Ramos (cell line): Measurements from ENCODE around the gene DHCR24.
"Not testable (repeated sequence)": the region's sequence is repeated elsewhere in the genome, so short reads cannot be mapped to it uniquely, and the experiment has no call there.

ENCODE experiments used
- in situ Hi-C: fragments of 300-500 bp; cut with MboI; formaldehyde crosslinking; loops from one replicate; pipeline ENCODE4 v1.14.3; 2022; ENCODE audit warnings: low sequenced_read_pairs; ENCODE audit not compliant: unreplicated experiment

The DHCR24 gene

DNA sequence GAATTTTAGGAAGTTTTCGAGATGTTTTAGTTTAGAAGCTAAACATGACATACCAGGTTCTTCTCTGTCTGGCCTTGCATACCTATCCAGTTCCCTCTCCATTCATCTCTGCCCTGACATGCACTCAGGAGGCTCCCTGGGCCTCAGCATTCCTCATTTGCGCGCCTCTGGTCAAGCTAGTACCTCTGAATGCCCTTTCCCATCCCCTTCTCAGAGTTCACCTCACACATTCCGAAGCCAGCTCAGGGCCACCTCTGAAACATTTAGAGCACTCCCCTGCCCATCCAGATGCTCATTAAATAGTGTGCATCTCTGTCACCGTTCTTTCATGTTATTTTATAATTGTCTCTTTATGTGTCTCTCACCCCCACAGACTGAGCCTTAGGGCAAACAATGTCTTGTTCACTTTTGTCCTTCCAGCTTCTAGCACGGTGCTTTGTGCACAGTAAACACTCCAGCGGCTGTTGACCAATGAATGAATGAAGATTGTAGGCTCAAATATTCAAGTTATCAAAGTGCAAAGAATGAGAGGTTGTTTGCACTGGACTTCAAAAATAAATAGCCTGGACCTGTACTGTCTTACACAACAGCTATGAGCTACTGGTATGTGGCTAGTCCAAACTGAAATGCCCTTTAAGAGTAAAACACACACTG is 1.2 kb upstream of the DHCR24 start:
- in situ Hi-C loops, result no loop called here

DNA sequence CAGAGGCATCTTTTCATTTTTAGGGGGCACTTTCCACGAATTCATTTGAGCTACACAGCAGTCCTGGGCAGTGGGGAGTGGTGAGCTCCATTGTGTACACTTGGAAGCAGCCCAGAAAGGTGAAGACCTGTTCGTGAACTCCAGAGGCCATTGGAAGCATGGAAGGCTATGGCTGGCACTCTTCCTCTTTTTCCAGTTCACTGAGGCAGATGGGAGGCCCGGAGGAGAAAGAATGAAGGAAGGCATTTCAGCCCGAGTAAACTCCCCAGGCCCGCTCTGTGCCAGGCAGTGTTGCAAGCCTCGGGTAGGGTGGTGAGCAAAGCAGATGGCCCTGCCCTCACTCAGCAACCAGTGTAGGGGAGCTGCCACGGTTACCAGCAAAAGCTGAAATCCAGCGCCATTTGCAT is 673 bp upstream of the DHCR24 start:
- in situ Hi-C loops, result no loop called here

DNA sequence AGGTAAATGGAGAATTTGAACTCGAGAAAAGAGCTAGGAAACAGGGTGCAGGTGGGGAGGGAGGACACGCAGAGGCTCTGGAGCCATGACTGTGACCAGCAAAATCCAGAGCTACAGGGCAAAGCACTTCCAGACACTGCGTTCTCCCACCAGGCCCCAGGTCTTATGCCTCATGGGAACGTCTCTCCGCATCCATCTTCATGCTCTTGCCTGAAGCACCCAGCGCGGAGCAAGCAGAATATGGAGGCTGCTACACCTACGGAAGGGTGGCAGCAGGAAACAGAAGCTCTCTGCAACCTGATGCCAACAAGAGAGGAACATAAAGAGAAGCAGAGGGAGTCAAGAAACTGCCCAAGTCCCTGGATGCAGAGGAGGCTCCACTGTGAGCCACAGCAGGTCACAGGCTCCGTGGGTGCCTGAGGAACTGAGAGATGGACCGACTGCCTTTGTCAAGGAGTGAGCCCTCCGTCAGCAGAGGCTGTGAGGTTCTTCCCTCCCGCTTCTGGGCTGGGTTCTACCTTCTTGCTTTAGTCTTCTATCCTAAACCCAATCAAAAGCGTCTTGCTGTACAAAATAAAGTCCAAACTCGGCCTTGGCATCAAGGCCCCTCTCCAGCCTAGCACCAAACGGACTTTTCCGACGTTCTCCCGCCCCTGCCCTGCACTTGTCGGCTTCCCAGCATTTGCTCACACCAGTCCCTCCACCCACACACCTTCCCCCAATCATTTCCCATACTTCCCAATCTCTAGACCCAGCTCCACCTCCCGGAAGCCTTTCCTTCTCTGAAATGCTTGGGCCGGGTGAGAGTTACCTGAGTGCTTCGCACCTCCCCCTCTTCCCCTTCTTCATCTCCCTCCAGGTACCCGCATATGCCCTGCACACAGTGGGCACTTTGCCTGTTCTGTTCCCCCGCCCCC is 930 bp downstream of the DHCR24 start:
- in situ Hi-C loops, result no loop called here

DNA sequence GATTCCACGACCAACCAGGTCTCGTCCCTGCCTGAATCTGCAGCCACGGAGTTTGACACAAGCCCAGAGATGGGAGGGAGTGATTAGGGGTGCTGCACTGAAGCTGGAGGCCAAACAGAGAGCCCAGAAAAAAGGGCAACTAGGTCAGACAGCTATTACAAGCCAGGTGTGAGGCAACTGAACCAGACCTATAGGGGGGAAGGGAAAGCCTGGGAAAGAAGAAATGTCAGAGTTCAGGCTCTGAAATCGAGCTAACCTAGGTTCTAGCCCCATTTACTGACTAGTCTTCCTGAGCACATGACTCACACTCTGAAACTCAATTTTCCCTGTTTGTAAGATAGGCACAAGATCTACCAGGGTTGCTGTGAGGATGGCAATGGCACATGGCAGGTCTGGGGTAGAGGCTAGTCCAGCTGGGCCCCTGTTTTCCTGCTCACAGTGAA is 1.7 kb downstream of the DHCR24 start:
- in situ Hi-C loops, result no loop called here

DNA sequence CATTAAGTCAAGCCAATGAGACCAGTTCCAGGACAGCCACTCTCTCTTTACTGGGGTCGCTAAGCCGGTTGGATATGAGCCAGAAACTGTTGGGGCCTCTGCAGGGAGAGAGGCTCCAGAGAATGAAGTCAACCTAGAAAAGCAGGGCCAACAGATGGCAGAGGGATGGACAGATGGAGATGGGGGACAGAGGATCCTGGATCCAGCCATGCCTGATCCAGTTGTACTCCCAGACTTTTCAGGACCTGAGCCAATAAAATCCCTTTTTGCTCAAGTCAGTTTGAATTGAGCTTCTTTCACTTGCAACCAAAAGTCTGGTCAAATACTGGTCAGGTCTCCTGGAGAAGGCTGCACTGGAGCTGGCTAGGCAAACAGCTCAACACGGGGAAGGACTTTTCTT is 2.2 kb downstream of the DHCR24 start:
- in situ Hi-C loops, result no loop called here

DNA sequence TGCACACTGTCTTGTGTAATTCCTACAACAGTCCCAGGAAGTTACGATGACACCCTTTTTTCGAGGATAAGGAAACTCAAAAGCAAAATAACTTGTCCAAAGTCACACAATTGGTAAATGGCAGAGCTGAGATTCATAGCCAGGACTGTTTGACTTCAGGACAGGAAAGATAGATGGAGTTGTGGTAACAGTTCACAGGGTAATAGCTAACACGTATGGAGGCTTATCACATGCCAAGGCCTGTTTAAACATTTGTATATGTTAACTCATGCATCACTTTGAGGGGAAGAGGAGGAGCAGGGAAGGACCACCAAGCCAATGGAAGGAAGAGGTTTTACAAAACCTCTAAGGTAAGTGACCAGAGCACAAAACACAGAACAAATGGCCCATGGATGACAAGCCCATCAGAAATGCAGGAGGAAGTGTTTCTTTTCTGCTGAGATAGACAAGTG is 2.8 kb downstream of the DHCR24 start:
- in situ Hi-C loops, result no loop called here

DNA sequence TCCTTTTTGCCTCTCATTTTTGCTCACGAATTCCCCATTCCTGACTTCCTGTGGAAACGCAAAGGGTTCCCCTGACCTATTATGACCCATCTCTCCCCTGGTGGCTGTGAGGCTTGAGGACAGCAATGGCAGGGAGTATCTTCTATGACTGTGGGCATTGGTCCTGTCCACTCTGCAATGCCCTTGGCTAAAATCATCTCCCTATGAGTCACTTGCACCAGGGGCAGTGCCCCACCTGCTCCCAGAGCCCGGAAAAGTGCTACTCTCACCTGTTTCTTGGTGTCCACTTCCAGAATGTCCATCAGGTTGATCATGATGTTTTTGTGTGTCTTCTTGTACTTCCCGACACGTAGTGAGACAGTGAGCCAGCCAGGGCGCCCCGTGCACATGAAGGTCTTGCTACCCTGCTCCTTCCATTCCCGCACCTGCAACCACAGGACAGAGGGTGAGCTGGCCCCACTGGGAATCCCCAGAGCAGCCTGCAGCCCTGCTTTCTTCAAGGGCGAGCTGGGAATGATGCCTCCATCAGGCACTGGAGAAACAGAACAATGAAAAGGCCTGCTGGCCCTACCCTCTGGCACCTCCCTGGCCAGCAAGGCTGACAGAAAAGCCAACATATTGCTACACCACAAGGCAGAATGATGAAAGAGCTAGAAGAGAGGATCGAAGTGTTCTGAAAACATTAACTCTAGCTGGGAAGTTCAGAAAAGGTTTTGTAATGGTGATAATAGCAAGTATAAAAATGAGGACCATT is 3.5 kb downstream of the DHCR24 start:
- in situ Hi-C loops, result no loop called here

DNA sequence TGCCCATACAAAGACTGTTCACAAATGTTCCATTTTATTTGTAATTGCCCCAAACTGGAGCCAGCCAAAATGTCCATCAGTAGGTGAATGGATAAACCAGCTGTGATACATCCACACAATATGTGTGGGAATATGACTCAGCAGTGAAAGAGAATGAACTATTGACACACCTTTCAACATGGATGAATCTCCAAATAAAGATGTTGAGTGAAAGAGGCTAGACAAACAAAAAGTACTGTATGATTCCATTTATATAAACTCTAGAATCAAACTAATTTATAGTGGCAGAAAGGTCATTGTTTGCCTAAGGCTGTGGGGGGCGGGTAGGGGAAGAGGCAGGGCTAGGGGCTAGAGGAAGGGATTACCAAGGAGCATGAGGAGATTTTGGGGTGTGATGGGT is 4.5 kb downstream of the DHCR24 start:
- in situ Hi-C loops, result no loop called here

DNA sequence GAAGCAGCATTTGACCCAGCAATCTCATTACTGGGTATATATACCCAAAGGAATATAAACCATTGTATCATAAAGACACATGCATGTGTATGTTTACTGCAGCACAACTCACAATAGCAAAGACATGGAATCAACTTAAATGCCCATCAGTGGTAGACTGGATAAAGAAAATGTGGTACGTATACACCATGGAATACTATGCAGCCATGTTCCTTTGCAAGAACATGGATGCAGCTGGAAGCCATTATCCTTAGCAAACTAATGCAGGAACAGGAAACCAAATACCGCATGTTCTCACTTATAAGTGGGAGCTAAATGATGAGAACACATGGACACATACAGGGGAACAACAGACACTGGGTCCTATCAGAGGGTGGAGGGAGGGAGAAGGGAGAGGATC is 5.4 kb downstream of the DHCR24 start:
- in situ Hi-C loops, result not testable (repeated sequence)

DNA sequence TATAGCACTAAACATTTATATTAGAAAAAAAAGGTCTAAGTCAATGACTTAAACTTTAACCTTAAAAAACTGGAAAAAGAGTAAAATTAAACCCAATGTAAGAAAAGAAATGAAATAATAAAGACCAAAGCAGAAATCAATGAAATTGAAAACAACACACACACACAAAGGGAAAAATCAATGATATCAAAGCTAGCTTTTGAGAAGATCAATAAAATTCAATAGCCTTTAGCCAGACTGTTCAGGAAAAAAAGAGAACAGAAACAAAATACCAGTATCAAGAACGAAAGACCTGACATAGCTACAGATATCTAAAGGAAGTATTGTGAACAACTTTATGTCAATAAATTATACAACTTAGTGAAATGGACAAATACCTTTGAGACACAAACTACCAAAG is 7.1 kb downstream of the DHCR24 start:
- in situ Hi-C loops, result no loop called here

DNA sequence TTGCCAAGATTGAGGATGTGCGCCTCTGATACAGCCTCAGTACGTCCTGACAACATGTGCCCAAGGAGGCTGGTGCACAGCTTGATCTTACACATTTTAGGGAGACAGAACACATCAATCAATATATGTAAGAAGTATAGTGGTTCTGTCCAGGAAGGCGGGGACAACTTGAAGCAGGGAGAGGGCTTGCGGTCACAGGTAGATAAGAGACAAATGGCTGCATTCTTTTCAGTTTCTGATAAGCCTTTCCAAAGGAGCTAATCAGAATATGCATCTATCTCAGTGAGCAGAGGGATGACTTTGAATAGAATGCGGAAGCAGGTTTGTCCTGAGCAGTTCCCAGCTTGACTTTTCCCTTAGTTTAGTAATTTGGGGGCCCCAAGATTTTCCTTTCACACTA is 10.2 kb downstream of the DHCR24 start:
- in situ Hi-C loops, result no loop called here

DNA sequence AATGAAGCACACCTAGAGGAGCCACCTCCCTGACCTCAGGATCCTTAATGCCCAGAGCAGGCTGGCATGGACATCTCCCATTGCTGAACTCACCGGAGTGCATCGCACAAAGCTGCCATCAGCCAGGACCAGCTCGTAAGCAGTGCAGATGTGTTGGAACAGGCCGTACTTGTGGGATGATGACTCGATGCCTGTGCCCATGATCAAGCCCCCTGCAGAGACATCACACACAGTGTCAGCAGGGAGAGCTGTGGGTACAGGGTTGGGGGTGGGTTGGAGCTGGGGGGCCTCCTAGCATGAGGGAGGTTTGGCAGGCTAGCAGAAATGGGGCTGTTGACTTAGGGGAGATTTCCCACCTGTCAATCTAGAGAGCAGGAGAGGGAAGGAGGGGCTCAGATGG is 12.0 kb downstream of the DHCR24 start:
- in situ Hi-C loops, result no loop called here

DNA sequence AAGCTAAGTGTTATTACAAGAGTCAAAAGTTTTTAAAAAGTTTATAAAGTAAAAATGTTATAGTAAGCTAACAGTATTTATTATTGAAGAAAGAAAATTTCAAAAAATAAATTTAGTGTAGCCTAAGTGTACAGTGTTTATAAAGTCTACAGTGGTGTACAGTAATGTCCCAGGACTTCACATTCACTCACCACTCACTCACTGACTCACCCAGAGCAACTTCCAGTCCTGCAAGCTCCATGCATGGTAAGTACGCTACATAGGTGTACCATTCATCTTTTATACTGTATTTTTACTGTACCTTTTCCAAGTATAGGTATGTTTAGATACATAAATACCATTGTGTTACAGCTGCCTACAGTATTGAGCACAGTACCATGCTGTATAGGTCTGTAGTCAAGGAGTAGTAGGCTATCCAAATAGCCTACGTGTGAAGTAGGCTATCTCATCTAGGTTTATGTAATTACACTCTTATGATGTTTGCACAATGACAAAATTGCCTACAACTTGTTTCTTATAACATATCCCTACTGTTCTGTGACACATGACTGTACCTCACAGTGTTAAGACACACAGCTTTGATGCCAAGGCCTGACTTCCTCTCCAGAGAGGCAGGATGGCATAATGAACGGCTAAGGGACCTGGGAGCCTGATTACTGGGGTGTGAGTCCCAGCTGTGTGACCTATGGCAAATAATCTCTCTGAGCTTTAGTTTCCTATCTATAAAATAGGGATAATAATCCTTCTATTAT is 12.7 kb downstream of the DHCR24 start:
- in situ Hi-C loops, result no loop called here

DNA sequence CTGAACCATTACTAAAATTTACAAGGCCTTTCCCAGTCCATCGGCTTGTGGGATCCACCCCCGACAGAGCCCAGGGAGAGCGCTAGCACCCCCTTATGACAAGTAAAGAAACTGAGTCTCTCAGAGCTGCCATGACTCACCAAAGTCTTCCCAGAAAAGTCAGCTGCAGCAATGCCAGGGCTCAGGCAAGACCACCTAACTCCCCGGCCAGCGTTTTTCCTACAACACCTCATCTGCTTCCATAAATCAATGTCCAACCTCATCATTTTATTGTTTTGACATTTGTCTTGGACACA is 15.0 kb downstream of the DHCR24 start:
- in situ Hi-C loops, result no loop called here

DNA sequence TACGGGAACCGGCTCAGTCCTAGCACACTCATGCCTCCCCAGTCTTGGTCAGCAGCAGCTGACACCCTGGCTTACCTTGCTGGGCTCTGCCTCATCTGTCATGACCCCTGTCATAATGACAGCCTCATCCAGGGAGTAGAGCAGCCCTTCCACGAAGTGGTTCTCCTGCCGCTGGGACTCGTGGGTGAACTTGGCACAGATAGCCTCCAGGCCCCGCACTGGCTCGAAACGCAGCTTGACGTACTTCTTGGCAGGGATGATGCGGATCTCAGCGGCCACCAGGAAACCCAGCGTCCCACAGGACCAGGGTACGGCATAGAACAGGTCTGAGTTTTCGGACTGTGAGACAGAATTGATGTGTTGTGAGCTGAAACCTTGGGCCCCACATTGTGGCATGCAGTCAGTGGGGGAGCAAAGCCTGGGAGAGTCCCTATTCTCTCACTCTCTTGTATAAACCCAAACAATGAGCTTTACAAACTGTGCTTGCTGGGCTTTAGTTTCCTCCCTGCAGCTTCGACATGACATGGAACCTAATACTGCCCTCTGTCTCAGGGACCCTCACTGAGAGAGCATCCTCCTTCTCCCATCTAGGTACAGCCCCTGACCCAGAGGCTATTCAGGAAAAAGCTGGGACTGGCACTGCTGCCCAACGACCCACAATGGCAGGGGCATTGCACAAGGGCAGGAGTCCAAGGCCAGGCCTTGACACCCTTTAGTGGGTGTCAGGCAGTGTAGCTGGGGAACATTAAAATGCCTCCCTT is 15.5 kb downstream of the DHCR24 start:
- in situ Hi-C loops, result no loop called here

DNA sequence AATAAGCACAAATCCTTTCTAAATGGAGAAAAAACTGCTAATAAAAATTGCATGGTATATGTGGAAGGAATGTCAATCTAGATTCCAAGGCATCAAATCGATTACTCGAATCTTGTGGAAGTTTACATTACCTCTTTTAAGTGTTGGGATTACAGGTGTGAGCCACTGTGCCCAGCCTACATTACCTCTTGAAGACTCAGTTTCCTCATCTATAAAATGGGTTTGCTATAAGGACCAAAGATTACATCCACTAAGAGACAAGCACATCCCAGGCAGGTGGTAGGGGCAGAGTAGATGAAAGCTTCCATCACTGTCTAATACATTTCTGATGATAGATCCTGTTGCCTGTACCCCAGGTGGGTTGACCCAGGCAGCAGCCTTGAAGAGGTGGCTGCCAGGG is 16.1 kb downstream of the DHCR24 start:
- in situ Hi-C loops, result no loop called here

DNA sequence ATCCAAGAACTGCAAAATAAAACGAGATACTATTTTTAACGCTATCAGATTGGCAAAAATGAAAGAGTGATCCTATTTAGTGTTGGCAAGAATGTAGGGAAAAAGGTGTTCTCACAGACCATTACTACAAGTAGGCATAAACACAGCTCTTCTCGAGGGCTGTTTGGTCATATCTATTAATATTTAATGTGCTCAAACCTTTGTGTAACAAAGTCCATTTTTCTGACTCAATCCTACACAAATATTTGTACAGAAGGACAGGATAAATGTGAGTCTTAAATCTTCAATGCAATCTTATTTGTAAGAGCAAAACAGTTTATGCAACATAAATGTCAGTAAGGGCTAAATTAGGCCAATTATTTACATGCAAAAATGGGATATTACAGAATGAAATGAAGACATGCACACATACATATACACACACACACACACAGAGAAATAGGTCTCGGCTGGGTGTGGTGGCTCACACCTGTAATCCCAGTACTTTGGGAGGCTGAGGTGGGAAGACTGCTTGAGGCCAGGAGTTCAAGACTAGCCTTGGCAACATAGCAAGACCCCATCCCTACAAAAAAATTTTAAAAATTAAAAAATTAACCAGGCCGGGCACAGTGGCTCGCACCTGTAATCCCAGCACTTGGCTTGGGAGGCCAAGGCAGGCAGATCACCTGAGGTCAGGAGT is 17.7 kb downstream of the DHCR24 start:
- in situ Hi-C loops, result no loop called here

DNA sequence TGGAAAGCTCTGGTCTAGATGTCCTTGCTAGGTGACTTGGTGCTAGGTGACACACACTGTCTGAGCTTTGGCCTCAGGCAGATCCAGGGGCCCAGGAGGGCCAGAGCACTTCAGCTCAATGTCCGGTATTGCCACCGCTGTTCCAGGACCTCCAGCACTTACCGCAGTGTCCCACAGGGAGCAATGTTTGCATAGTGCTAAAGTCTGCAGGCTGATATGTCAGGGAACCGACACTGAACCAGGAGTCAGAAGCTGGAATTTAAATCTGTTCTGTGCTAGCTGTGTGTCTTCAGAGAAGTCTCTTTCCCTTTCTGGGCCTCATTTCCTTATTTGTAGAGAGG is 19.3 kb downstream of the DHCR24 start:
- in situ Hi-C loops, result no loop called here
